HCT116 (cell line): Measurements from ENCODE around the gene LHFPL6. TPM values are rescaled to one million over a fixed set of nuclear protein-coding genes. Genes with fewer than 3 reads are reported as not detected.

Experiments used
- ATAC-seq: fragments of 200-7000 bp; cut with Tn5 transposase; 2 replicates; pipeline ENCODE4 v1.9.1; 2020; ENCODE audit warnings: mild to moderate bottlenecking, moderate library complexity
- BruUV-seq: library from RNA; stranded (reverse); fragments of 400-500 nt; replicated peaks from 2 replicates; lab custom pipeline; 2021; lab: Mats Ljungman, UMichigan
- CTCF ChIA-PET: fragments of 300-600 bp; sonication (Branson Sonifier 250); formaldehyde crosslinking; loops from one replicate; lab custom pipeline; 2021; ENCODE audit warnings: antibody characterized with exemption; lab: Charles Lee
- POLR2A ChIA-PET: fragments of 300-600, 350-600 bp; sonication (Branson Sonifier 250); formaldehyde crosslinking; loops from one replicate; lab custom pipeline; 2021; ENCODE audit warnings: antibody characterized with exemption; lab: Charles Lee
- RAD21 ChIA-PET, 2 experiments: fragments of 300-600 bp; sonication (Branson Sonifier 250); formaldehyde crosslinking; loops; one replicate each; lab custom pipeline; 2023; ENCODE audit warnings: low total read pairs in 2 of 2; ENCODE audit not compliant: uncharacterized antibody in 2 of 2, unreplicated experiment in 2 of 2, low non-redundant PET in 1 of 2; lab: Charles Lee
- DNase-seq: peaks from one replicate; pipeline ENCODE4 v3.0.0-alpha.2; 2010; ENCODE audit warnings: low read depth, low spot score
- H2AFZ ChIP-seq: fragments of 200-600 bp; shearing (Covaris generic), sonication (generic); 2 replicates; pipeline ENCODE4 v1.6.1; 2017; ENCODE audit warnings: low read depth, mixed run types, mixed read lengths, antibody characterized with exemption, low read length; ENCODE audit not compliant: poor library complexity, severe bottlenecking
- H3K27ac ChIP-seq: 2 replicates; pipeline ENCODE4 v1.5.1; 2012; ENCODE audit warnings: low read depth, low read length
- H3K27me3 ChIP-seq: fragments of 200-600 bp; sonication (generic); 2 replicates; pipeline ENCODE4 v1.6.1; 2016; ENCODE audit warnings: mixed run types, low read length, mixed read lengths; ENCODE audit not compliant: insufficient read depth
- H3K36me3 ChIP-seq, 2 experiments: fragments of 200-500 bp in 1 of 2; fragments of 200-600 bp in 1 of 2; sonication (Bioruptor generic) in 1 of 2; sonication (generic) in 1 of 2; 2 replicates each; pipeline versions ENCODE4 v1.5.1 to v1.6.1; 2014 to 2016; ENCODE audit warnings: low read length in 2 of 2, inconsistent platforms in 1 of 2, mixed read lengths in 1 of 2, mixed run types in 1 of 2; ENCODE audit not compliant: insufficient read depth in 2 of 2, control insufficient read depth in 1 of 2
- H3K4me1 ChIP-seq, 2 experiments: fragments of 200-600 bp in 1 of 2; sonication (generic) in 1 of 2; 2 replicates each; pipeline versions ENCODE4 v1.5.1 to v1.6.1; 2012 to 2017; ENCODE audit warnings: low read length in 2 of 2, inconsistent platforms in 1 of 2, mild to moderate bottlenecking in 1 of 2, mixed read lengths in 1 of 2, mixed run types in 1 of 2, moderate library complexity in 1 of 2; ENCODE audit not compliant: insufficient read depth in 2 of 2, control insufficient read depth in 1 of 2
- H3K4me2 ChIP-seq: fragments of 200-600 bp; sonication (generic); 2 replicates; pipeline ENCODE4 v1.6.1; 2017; ENCODE audit warnings: mixed run types, low read length, mixed read lengths
- H3K4me3 ChIP-seq, 2 experiments: fragments of 200-600 bp in 1 of 2; sonication (generic) in 1 of 2; replicated peaks in 1 of 2; 2 replicates each; pipeline ENCODE4 v1.5.1; 2011 to 2016; ENCODE audit warnings: low read length in 2 of 2, control low read depth in 1 of 2, low read depth in 1 of 2, mild to moderate bottlenecking in 1 of 2, mixed read lengths in 1 of 2, mixed run types in 1 of 2
- H3K79me2 ChIP-seq: fragments of 200-600 bp; sonication (generic); 2 replicates; pipeline ENCODE4 v1.6.1; 2017; ENCODE audit warnings: mild to moderate bottlenecking, mixed run types, low read length, moderate library complexity, mixed read lengths; ENCODE audit not compliant: insufficient read depth
- H3K9ac ChIP-seq: fragments of 200-600 bp; sonication (generic); 2 replicates; pipeline ENCODE4 v1.6.1; 2016; ENCODE audit warnings: low read length, mixed read lengths
- H3K9me2 ChIP-seq: fragments of 200-600 bp; sonication (generic), shearing (Covaris generic); 2 replicates; pipeline ENCODE4 v1.6.1; 2017; ENCODE audit warnings: mixed run types, mild to moderate bottlenecking, moderate library complexity; ENCODE audit not compliant: insufficient read depth
- H3K9me3 ChIP-seq, 2 experiments: fragments of 200-500 bp in 1 of 2; fragments of 200-600 bp in 1 of 2; sonication (Bioruptor generic) in 1 of 2; sonication (generic) in 1 of 2; 2 replicates each; pipeline ENCODE4 v1.6.1; 2014 to 2017; ENCODE audit warnings: low read length in 2 of 2, mixed read lengths in 2 of 2, inconsistent platforms in 1 of 2, low read depth in 1 of 2, mild to moderate bottlenecking in 1 of 2, mixed run types in 1 of 2, moderate library complexity in 1 of 2; ENCODE audit not compliant: control insufficient read depth in 1 of 2, insufficient read depth in 1 of 2
- H4K20me1 ChIP-seq: fragments of 200-600 bp; sonication (generic), shearing (Covaris generic); 2 replicates; pipeline ENCODE4 v1.6.1; 2017; ENCODE audit warnings: mixed run types, mild to moderate bottlenecking, moderate library complexity; ENCODE audit not compliant: insufficient read depth
- CEBPB ChIP-seq: IDR thresholded peaks from 2 replicates; pipeline ENCODE4 v1.6.1; 2012; ENCODE audit warnings: low read depth
- EGR1 ChIP-seq: IDR thresholded peaks from 2 replicates; pipeline ENCODE4 v1.6.1; 2012; ENCODE audit warnings: low read depth
- ELF1 ChIP-seq: IDR thresholded peaks from 2 replicates; pipeline ENCODE4 v1.6.1; 2012; ENCODE audit warnings: low read depth, borderline replicate concordance
- FOSL1 ChIP-seq: IDR thresholded peaks from 2 replicates; pipeline ENCODE4 v1.6.1; 2012; ENCODE audit warnings: low read depth
- JUND ChIP-seq: IDR thresholded peaks from 2 replicates; pipeline ENCODE4 v1.6.1; 2012
- POLR2A ChIP-seq: IDR thresholded peaks from 2 replicates; pipeline ENCODE4 v1.7.0; 2011; ENCODE audit warnings: borderline replicate concordance; ENCODE audit not compliant: insufficient read depth, insufficient read length; ENCODE audit errors: extremely low read depth
- SRF ChIP-seq: IDR thresholded peaks from 2 replicates; pipeline ENCODE4 v1.6.1; 2012; ENCODE audit warnings: low read depth
- YY1 ChIP-seq: IDR thresholded peaks from 2 replicates; pipeline ENCODE4 v1.6.1; 2011; ENCODE audit warnings: low read length, low read depth, moderate library complexity, mild to moderate bottlenecking; ENCODE audit not compliant: insufficient replicate concordance; ENCODE audit errors: extremely low read depth
- ZFX ChIP-seq: fragments of 450-650 bp; IDR thresholded peaks from 2 replicates; pipeline ENCODE4 v1.6.1; 2017
- ZNF274 ChIP-seq: fragments of 200-500 bp; sonication (Bioruptor generic); IDR thresholded peaks from 2 replicates; pipeline ENCODE4 v1.6.1; 2014; ENCODE audit warnings: mild to moderate bottlenecking, low read depth, low read length, inconsistent platforms
- intact Hi-C: fragments of 100-400 bp; cut with micrococcal nuclease; formaldehyde crosslinking; loops from 2 replicates; pipeline ENCODE4 v1.10.0; 2022
- total RNA-seq: library from RNA; stranded (reverse); gene quantifications from one replicate; pipeline ENCODE4 v1.2.1, GENCODE V29; 2021; ENCODE audit not compliant: unreplicated experiment
- TF ChIP-seq, protein P1 (sequence below): IDR thresholded peaks from 2 replicates; pipeline ENCODE4 v1.6.1; 2012
- TF ChIP-seq, protein P2 (sequence below), 3 experiments: fragments of 200-600 bp in 1 of 3; sonication (generic) in 1 of 3; IDR thresholded peaks in 2 of 3; conservative IDR thresholded peaks in 1 of 3; 2 replicates each; pipeline ENCODE4 v1.5.1; 2012 to 2017; ENCODE audit warnings: low read depth in 2 of 3, low read length in 2 of 3, antibody characterized with exemption in 1 of 3, borderline replicate concordance in 1 of 3, control low read depth in 1 of 3, mild to moderate bottlenecking in 1 of 3, mixed read lengths in 1 of 3, mixed run types in 1 of 3, moderate library complexity in 1 of 3; ENCODE audit not compliant: insufficient read depth in 1 of 3
- TF ChIP-seq, protein P3 (sequence below): IDR thresholded peaks from 2 replicates; pipeline ENCODE4 v1.6.1; 2012; ENCODE audit warnings: low read depth

The LHFPL6 gene
- total RNA-seq, 1 experiment from 2014 or later, result 0.22 TPM

DNA sequence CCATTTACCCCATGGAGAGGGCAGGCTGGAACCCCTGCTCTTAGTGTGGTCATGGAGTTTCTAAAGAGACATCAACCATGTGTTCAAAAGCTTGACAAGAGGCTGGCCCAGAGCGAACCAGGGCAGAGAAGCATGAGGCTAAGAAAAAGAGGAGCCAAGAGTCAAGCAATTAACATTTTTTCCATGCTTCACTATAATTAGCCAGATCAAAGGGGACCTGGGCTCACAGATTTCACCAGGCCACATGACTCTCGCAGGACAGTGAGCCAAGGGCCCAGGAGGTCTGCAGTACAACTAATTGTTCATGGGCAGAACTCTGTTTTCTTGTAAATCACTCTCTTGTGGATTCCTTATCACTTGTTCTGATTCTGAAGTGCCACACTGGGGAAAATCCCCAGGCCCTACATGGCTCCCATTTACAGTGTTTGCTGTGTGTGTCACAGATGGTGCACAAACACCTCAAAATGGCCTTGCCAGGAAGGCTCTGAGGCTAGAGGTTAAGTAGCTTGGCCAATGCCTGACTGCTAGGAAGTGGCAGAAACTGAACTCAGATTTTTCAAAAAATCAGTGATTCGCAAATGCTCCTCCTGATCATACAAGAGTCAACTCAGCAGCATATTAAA lies 101.2 kb downstream of the LHFPL6 start:
- TF ChIP-seq ELF1, result no peak
- TF ChIP-seq ZFX, result no peak
- TF ChIP-seq SRF, result no peak
- DNase-seq (no peak), ATAC-seq (no peak)
- H3K9ac ChIP-seq, result no peak overlapping the region
- no peak overlapping the region for H3K27ac ChIP-seq
- ChIA-PET POLR2A (no interaction called here), CTCF (no interaction called here), RAD21 (no interaction called here)
- H2AFZ ChIP-seq, result no peak overlapping the region
- intact Hi-C loops, result no loop called here
- no peaks in the 10 kb centered on the region for H3K79me2 ChIP-seq
- H3K9me3 ChIP-seq, result no peaks in the 10 kb centered on the region
- BruUV-seq, result no TSS peak
- H3K27me3 ChIP-seq, result peaks cover 11% of the 10 kb centered on the region
- H3K4me3 ChIP-seq, result no peak overlapping the region
- no peaks in the 10 kb centered on the region for H3K36me3 ChIP-seq
- no peak overlapping the region for H3K4me2 ChIP-seq
- no peaks in the 10 kb centered on the region for H3K4me1 ChIP-seq
- H3K9me2 ChIP-seq, result no peaks in the 10 kb centered on the region
- no peaks in the 10 kb centered on the region for H4K20me1 ChIP-seq

DNA sequence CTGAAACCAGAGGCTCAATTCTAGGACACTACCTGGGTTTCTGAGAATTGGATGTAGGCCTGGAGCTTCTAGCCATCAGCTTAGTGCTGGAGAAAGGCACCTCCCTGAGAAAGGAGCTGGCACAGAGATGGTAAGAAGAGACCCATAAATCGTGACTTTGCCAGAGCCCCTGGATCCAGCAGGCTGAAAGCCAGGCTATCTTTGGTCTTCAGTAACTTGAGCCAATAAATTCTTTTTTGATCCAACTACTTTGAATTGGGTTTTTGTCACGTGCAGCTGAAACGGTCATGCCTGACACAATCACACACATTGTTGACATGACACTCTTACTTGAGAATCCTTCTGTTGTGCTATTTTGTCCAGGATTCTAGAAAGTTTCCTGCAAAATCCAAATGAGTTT lies 103.4 kb downstream of the LHFPL6 start:
- BruUV-seq, result no TSS peak
- intact Hi-C loops, result no loop called here
- H3K9me2 ChIP-seq, result no peaks in the 10 kb centered on the region
- no peak overlapping the region for H2AFZ ChIP-seq
- CTCF ChIA-PET, result no interaction called here
- H3K27me3 ChIP-seq, result peaks cover 15% of the 10 kb centered on the region; the same call in 1 of the 2 replicates
- no peak overlapping the region for H3K4me2 ChIP-seq
- H3K27ac ChIP-seq, result no peak overlapping the region
- no peaks in the 10 kb centered on the region for H4K20me1 ChIP-seq
- ATAC-seq (no peak), DNase-seq (no peak)
- H3K79me2 ChIP-seq, result no peaks in the 10 kb centered on the region
- no peak overlapping the region for H3K4me3 ChIP-seq
- no peaks in the 10 kb centered on the region for H3K4me1 ChIP-seq
- no peaks in the 10 kb centered on the region for H3K36me3 ChIP-seq
- H3K9me3 ChIP-seq, result no peaks in the 10 kb centered on the region
- RAD21 ChIA-PET, result no interaction called here
- H3K9ac ChIP-seq, result no peak overlapping the region
- POLR2A ChIA-PET, result no interaction called here
- TF ChIP-seq FOSL1, result no peak
- TF ChIP-seq, protein P1, sequence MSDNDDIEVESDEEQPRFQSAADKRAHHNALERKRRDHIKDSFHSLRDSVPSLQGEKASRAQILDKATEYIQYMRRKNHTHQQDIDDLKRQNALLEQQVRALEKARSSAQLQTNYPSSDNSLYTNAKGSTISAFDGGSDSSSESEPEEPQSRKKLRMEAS, result no peak
- no peak for TF ChIP-seq EGR1
- TF ChIP-seq, protein P2, sequence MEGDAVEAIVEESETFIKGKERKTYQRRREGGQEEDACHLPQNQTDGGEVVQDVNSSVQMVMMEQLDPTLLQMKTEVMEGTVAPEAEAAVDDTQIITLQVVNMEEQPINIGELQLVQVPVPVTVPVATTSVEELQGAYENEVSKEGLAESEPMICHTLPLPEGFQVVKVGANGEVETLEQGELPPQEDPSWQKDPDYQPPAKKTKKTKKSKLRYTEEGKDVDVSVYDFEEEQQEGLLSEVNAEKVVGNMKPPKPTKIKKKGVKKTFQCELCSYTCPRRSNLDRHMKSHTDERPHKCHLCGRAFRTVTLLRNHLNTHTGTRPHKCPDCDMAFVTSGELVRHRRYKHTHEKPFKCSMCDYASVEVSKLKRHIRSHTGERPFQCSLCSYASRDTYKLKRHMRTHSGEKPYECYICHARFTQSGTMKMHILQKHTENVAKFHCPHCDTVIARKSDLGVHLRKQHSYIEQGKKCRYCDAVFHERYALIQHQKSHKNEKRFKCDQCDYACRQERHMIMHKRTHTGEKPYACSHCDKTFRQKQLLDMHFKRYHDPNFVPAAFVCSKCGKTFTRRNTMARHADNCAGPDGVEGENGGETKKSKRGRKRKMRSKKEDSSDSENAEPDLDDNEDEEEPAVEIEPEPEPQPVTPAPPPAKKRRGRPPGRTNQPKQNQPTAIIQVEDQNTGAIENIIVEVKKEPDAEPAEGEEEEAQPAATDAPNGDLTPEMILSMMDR (IDR thresholded peaks at IDR 0.05 in 2 of 3, conservative IDR thresholded peaks at IDR 0.05 in 1 of 3; ENCODE audit: borderline replicate concordance in 1 of 3, insufficient read depth in 1 of 3, low read depth in 2 of 3, low read length in 2 of 3), result no peak
- TF ChIP-seq, protein P3, sequence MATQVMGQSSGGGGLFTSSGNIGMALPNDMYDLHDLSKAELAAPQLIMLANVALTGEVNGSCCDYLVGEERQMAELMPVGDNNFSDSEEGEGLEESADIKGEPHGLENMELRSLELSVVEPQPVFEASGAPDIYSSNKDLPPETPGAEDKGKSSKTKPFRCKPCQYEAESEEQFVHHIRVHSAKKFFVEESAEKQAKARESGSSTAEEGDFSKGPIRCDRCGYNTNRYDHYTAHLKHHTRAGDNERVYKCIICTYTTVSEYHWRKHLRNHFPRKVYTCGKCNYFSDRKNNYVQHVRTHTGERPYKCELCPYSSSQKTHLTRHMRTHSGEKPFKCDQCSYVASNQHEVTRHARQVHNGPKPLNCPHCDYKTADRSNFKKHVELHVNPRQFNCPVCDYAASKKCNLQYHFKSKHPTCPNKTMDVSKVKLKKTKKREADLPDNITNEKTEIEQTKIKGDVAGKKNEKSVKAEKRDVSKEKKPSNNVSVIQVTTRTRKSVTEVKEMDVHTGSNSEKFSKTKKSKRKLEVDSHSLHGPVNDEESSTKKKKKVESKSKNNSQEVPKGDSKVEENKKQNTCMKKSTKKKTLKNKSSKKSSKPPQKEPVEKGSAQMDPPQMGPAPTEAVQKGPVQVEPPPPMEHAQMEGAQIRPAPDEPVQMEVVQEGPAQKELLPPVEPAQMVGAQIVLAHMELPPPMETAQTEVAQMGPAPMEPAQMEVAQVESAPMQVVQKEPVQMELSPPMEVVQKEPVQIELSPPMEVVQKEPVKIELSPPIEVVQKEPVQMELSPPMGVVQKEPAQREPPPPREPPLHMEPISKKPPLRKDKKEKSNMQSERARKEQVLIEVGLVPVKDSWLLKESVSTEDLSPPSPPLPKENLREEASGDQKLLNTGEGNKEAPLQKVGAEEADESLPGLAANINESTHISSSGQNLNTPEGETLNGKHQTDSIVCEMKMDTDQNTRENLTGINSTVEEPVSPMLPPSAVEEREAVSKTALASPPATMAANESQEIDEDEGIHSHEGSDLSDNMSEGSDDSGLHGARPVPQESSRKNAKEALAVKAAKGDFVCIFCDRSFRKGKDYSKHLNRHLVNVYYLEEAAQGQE, result no peak
- no peak for TF ChIP-seq POLR2A
- TF ChIP-seq YY1, result no peak
- no peak for TF ChIP-seq SRF
- no peak for TF ChIP-seq JUND
- no peak for TF ChIP-seq CEBPB
- no peak for TF ChIP-seq ZNF274
